ENCODE data around the gene MEPE.
A peak's percentile ranks its signal among the peaks of the same experiment; 100 is the strongest.

The MEPE gene

DNA sequence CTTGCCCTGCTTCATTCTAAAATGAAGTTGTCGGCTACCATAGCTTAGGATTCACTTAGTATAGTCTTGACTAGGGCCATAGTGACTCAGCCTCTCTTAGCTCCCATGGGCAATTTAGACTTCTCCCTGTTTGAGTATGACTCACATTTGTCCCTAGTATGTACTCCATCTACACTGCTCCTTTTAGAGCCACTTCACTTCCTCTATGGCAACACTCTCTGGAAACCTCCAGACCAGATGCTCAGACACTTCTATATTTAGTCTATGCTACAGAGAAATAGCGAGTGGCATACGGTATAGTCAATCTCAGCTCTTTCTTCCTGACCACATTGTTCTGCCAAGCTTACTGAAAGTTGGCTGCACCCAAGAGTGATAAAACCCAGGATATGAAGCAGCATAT is 11.2 kb downstream of the MEPE start:
- DNase-seq = peak; percentile 98

DNA sequence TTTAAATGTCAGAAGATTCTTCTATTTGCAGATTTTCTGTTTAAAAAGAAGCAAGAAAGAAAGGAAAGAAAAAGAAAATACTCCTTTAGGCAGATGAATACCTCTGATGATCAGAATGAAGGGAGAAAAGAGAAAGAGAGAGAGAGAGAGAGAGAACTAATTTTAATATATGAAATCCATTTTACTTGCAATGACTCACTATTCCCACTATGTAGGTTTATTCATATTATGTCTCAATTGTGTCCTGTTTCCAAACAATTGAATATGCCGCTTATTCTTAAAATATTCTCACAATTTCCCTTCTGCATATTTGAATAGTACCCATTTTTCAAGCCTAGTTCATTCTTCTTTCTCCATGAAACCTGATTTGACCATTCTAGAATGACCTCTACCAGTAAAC is 11.7 kb downstream of the MEPE start:
- DNase-seq = no peak

DNA sequence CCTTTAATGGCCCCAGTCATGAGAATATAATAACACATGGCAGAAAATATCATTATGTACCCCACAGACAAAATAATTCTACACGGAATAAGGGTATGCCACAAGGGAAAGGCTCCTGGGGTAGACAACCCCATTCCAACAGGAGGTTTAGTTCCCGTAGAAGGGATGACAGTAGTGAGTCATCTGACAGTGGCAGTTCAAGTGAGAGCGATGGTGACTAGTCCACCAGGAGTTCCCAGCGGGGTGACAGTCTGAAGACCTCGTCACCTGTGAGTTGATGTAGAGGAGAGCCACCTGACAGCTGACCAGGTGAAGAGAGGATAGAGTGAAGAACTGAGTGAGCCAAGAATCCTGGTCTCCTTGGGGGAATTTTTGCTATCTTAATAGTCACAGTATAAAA is 13.5 kb downstream of the MEPE start:
- no peak for DNase-seq

DNA sequence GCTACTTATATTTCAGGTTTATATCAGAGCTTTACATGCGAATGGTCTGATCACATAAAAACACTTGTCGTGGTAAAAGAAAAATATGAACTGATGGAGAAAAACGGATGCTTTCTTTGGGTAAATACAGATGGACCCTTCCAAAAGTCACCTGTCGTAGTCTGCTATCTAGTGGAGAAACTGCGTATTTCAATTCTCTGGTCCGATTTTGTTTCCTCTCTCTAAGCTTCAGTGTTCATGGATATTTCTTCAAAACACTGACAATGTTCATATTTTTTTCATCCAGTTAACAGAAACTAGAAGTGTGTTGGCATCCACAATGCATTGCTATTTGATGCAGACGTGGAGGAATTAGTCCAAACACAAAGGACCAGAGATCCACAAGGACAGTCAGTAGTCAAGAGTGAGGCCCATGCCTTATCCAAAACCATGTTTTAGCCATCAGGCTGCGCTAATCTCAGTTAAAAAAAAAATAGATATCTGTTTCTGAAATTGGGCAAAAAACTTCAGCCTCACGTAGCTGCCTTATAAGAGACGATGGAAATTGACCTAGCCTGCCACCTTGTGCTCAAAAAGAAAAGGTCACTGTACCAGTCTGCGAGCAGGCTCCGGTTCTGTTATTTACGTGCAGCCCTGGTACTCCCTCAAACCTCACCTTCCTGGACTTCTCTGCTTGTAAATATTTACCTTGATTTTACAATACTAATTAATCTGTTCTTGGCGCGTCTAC is 16.0 kb downstream of the MEPE start:
- peak; percentile 49 for DNase-seq

DNA sequence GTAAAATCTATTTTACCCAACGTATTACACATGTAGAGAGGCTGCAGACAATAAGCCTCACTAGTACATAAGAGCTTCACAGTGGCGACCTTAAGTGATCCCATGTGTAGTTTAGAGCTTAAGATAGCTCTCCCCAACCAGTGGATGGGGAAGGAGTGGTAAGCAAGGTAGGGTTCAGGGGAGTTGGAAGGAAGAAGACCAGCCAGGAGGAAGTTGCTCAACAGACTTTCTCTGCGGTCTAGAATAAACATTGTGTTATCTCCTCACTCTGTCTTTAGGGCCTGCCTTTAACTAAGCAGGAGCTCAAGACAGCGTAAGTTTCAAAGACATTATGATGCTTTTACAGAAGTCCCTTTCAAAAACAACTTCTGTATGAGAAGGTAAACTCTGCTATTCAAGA is 16.8 kb downstream of the MEPE start:
- DNase-seq = peak; percentile 79

DNA sequence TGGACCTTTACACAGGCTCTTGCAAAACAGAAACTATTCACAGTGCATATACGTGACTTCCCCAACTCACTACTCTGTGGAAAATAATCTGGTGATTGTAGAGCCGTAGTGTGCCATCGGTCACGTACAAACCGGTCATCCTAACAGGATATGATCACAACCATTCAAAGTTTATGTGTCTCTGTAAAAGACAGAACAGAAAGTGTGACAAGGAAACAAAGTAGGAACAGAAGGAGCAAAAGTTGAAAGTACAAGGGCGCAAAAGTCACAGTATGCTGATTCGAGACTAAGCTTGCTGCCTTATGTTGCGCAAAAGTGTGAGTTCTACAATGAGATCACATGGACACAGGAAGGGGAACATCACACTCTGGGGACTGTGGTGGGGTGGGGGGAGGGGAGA is 18.6 kb downstream of the MEPE start:
- peak; percentile 95 for DNase-seq

DNA sequence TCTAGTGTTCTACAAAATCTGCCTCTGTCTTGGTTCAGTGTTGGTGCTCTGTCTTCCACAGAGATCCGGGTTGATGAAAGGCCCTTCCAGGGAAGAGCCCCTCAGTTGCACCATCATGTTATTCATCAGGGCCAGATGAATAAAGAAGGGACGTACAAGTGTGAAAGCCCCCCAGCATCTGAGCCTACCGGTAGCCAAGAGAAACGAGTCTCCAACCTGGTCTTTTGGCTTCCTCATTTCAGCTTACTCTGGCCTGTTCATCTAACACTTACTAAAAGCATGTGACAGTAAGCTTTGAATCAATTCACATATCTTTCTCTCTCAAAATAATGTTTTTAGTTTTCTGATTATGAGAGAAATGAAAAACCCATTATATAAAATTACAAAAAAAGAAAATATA is 19.2 kb downstream of the MEPE start:
- no peak for DNase-seq

DNA sequence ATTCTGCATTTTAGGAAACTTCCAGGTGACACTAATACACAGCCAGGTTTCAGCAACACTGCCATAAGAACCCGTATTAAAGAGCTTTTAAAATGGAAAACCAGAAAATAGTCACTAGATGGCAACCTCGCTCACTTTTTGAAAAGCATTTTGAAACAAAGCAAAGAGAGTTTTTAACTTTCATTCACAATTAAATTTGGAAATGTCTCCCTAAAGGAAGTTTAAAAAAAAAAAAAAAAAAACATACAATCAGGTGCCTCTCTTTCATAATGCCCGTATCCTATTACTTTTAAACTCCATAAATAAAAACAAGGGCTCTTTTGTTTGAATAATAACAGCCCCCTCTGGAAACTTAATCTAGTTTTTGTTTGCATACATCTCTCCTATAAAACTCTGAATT is 20.3 kb downstream of the MEPE start:
- peak; percentile 36 for DNase-seq

DNA sequence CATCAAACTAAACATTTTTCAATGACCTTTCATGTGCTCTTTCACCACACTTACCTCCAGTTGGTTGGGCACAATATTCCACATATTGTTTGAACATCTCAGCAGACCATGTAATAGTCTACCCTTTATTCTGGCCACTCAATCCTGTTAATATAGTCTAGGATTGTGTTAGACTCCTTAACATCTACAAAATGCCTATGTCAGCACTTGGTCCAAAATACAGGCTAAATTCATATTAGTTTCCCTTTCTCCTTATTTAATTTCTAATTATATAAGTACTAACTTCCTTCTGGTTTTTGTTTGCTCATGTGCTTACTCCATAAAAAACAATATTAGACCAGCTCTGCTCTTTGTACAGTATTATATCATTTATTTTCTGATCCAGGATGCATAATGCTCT is 21.1 kb downstream of the MEPE start:
- DNase-seq = no peak

DNA sequence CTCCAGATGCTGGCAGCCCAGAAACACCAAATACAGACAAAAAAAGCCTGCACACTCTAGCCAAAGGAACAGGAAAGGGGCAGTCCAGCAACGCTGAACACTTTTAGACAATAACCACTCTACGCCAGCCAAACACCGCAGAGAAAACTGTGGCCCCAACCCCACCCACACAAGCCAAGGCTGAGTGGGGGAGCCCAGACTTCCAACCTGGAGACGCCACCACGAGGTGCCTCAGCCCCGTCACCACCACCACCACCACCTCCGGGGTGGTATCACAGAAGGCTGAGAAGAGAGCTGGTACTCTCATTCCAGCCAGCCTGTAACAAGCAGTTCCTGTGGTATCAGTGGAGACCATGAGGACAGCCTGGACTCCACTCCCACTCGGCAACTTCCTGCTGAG is 22.8 kb downstream of the MEPE start:
- no peak for DNase-seq

DNA sequence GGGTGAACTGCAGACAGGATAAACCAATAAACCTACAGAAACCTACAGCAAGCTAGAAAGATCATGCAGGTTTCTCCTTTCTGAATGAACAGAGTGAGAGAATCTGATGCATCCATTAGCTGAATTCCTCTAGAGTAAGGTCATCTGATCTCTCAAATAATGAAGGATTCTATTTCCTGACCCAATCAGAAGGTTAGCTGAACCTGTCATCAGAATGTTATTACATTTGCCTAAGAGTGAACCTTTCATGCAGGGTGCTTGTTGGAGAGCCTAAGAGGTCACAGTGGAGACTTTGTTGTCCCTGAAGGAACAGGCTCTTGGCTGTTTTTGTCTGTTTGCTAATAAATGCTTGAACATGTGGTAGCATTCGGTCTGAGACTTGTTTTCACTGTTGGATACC is 24.0 kb downstream of the MEPE start:
- DNase-seq = no peak

DNA sequence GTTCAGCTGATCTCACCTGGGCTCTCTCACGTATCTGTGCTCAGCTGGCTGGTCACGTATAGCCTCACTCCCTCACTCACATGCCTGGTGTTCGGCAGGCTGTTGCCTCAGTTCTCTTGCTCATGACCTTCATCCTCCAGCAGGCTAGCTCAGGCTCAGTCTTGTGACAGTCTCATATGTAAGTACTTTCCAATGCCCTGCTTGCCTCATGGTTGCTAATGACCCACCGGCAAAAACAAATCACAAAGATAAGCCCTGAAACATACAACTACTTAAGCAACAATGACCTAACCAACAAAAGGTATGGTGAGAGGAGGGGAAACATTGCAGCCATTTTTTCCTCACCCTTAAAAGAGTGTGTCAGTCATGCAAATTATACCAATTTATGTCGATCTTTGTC is 25.0 kb downstream of the MEPE start:
- DNase-seq = no peak

DNA sequence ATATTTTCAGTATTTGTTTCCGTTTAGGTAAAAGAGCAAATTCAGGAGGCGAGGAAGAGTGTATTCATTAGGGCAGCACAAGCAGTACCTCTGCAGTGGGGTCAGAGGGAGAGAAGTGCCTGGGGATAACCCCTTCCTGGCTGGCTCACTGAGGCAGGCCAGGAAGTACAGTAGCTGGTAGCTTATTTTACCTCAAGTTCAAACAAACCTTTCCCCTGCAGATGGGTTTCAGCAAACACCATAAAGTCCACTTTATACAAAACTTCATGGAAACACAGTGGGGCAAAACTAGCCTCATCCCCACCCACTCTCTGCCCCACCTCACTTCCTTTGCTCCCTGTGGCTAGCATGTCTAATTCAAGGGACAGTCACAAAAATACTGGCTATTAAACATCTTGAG is 29.5 kb downstream of the MEPE start:
- no peak for DNase-seq

DNA sequence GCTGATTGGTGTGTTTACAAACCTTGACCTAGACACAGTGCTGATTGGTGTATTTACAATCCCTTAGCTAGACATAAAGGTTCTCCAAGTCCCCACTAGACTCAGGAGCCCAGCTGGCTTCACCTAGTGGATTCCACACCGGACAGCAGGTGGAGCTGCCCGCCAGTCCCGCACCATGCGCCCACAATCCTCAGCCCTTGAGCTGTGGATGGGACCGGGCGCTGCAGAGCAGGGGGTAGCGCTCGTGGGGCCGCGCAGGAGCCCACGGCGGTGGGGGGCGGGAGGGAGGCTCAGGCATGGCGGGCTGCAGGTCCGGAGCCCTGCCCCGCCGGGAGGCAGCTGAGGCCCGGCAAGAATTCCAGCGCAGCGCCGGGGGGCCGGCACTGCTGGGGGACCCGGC is 30.7 kb downstream of the MEPE start:
- DNase-seq = no peak

DNA sequence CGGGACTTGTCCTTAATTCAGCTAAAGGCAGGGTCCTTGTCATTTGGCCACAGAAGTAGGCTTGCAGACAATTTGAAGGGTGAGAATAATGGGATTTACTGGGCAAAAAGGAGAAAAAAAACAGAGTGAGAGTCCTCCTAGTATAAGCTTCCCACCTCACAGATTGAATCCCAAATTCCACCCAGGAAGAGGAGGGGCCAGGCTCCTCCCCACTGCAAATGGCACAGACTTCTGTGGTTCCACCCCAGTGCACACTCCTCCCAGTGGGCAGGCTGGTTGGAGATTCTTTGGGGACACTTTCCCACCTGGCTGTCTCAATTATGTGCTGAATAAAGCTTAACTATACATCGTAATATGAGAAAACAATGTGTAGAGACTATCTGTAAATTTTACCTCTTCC is 31.6 kb downstream of the MEPE start:
- no peak for DNase-seq

DNA sequence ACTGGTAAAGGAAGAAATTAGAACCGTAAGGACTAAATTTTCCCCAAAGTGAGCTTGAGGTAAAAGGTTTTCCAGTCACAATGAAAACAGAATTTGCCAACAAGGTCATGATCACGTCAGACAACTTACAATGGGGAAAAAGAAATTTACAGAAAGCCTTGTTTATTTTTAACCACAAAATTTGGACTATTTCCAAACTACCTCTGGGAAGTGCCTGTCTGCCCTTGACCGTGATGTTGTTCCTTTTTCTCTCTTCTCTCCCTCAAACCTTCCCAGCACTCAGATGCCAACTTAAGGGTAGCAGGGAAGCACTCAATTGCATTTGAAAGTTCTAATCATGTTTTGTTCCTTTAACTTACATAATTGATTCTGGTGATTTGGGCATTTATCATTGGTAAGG is 32.5 kb downstream of the MEPE start:
- DNase-seq = no peak

DNA sequence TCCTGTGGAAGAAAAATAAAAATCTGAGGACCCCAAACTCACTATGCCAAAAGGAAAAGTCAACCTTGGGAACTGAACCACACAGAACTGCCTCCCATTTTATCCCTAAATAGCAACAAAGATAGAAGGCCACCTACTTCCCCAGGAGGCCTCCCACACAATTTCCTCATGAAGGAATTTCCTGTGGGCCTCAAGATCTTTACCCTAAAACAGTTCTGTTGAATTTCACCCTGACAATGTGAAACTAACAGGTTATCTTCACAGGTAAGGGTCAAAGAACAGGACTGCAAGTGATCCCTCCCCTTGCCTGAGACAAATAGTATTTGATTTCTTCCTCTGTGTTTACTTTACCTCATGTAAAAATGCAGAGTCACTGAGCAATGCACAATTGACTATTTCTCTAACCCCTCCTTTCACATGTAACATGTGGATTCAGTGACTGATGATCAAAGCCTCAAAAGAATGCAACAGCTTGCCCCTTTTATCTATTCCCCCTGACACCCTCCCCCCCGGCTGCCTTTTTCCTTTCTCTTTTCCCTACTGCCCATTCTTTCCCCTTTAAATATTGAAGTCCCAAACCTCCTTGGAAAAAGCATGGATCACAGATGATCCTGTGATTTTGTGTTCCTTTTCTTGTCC is 33.3 kb downstream of the MEPE start:
- DNase-seq = no peak

DNA sequence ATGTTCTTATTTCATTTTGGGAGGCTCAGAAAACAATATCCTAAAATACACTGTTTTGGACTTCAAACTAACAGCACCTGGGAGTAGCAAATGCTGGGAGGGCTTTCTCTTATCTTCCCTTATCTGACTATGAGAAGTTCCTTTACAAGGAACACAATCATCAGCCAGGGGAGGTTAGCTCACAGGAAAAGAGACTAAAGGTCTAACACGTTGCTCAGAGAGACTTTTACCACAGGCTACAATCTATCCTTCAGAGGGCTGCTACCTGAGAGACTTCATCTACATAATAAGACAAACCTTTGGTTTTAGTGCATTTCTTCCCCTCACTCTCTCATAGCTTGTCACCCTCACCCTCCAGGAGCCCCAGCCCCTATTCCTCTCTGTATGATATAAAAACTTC is 35.8 kb downstream of the MEPE start:
- no peak for DNase-seq

DNA sequence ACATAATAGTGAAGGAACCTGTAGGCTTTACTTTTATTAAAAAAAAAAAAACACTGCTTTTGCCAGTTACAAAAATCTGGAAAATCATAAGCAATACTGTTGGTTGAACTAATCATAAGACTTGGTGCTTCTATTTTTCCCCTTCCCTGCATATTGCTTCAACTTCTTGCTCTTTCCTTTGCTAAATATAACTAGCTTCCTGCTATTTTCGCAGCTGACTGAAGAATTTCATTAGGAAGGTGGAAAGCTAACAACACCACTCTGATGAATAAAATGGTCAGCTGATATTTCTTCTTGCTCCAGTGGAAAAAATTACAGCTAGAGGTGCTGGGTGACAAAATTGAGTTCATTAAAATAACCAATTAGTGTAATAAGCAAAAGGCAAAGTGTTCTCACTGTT is 39.3 kb downstream of the MEPE start:
- no peak for DNase-seq

DNA sequence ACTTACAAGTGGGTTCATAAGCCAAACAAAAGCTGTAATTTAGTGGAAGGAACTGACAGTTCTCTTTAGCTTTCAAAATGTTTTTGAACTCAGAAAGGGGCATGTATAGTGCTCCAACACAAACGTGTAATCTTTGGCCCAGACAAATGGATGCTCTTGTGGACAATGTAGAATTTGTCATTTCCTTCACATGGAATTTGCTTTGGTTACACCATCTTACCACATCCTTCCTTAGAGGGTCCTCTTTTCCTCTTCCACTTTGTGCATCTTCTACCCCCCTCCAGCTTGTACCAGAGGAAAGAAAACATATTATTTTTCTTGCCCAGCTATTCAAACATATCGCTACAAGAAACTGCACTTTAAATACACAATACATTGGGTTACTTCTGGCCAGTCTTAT is 42.4 kb downstream of the MEPE start:
- peak; percentile 15 for DNase-seq

DNA sequence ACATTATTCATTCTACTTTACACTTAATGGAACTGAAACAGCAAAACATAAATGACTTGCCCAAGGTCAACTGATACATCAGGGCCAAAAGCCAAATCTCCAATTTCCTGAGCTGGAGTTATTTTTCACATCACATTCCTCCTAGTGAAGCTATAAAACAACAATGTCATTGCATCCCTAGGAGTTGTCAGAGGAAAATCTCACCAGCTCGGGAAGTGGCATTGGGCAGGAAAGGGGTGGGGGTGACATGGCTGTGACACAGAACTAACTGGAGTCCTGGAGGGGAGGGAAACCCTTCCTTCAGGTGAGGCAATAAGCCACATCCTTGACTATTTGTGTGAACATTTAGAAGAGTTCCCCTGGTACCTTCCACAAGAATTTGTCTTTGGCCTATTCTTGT is 47.3 kb downstream of the MEPE start:
- no peak for DNase-seq

DNA sequence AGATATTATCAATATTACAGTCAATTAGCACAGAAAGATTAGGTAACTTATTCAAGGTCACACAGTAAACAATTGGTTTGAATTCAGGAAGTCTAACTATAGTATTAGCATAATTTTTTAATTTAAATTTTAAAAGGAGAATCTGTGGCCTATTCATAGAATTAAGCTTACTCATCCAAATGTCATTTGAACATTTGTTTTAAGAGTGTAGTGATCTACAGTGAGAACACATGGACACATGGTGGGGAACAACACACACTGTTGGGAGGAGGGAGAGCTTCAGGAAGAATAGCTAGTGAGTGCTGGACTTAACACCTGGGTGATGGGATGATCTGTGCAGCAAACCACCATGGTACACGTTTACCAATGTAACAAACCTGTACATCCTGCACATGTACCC is 48.3 kb downstream of the MEPE start:
- no peak for DNase-seq

DNA sequence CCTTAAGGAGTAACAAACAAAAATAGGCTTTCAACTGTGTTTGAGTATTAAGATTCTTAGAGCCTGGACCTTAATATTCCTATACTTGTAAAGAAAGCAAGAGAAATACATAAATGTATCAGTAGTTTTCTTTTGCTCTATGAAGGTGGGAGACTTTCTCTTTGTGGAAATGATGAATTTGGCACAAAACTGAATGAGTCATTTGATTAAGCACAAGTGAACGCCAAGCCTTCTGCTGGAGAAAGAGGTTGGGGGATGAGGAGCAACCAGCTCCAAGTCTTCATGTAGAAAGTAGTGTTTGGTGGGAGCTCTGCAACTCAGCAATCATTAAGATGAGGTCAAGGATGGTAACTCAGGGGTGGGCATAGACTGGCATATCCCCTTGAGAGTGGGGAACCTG is 49.6 kb downstream of the MEPE start:
- no peak for DNase-seq

DNA sequence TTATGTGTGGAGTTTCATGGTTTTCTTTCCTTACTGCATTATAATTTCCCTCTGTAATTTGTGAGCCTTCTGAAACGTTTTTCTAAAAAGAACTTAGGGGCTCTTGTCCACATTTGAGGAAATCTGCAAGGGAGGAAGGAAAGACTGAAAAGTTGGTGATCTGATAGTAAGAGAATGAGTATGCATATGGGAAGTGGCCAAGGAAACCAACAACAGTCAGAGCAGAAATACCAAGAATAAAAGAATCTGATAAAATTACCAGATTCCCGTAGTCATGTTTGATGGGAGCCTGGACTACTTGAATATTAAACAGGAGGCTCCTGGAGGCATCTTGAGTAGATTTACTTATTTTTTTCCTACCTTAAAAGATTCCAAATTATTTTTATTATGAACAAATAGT is 50.1 kb downstream of the MEPE start:
- no peak for DNase-seq

DNA sequence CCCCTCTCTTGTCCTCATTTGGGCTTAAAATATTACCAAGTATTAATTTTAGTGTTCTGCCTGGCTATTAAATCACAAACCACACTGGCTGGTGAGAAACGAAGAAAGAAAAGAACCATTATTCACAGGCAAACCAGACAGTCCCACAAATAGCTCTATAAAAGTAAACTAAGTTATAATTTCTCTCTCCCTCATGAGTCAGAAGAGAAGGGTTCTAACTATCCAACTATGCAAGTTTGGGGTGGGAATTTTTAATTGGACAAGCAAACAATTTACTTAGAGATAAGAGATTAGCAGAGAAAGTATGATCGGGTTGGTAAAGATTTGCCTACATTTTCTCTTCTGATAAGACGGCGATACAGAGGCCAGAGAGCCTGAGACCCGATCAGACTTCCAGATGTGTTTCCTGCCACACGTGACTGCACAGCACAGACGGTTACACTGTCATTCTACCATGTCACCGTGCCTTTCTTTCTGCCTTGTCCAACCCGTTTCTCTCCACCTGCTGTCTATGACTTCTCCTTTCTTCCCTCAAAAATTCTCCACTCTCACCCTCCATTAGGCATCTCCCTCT is 52.3 kb downstream of the MEPE start:
- DNase-seq = no peak

Data from MV-4-11 (cell line).